Kidney (tissue), 14 donors: ENCODE measurements around the gene ATP1B2. TPM values are rescaled to one million over a fixed set of nuclear protein-coding genes. Genes with fewer than 3 reads are reported as not detected.
"Not testable (repeated sequence)": the region's sequence is repeated elsewhere in the genome, so short reads cannot be mapped to it uniquely, and the experiment has no call there.

ENCODE experiments used
- DNase-seq, 5 donors: peaks; one replicate each; pipeline ENCODE4 v3.0.0-alpha.2; 2013 to 2020
- FAIRE-seq: peaks from 2 replicates; lab custom pipeline; 2012; peaks lifted over from hg19 to GRCh38; lab: Jason Lieb, UNC
- H3K27ac ChIP-seq, 2 donors: one replicate each; pipeline ENCODE4 v1.7.0; 2013; ENCODE audit warnings: low read depth in 2 of 2, low read length in 2 of 2, inconsistent platforms in 1 of 2
- H3K27me3 ChIP-seq: one replicate; pipeline ENCODE4 v1.7.1; 2013; ENCODE audit warnings: low read length, inconsistent platforms; ENCODE audit not compliant: control insufficient read depth, insufficient read depth
- H3K36me3 ChIP-seq, 3 donors: one replicate each; pipeline versions ENCODE4 v1.7.0 to v1.7.1; 2013; ENCODE audit warnings: low read length in 3 of 3, control low read depth in 1 of 3, inconsistent platforms in 1 of 3; ENCODE audit not compliant: insufficient read depth in 3 of 3, control insufficient read depth in 2 of 3
- H3K4me1 ChIP-seq, 3 donors: one replicate each; pipeline versions ENCODE4 v1.7.0 to v1.7.1; 2013; ENCODE audit warnings: low read length in 3 of 3, inconsistent platforms in 1 of 3, low read depth in 1 of 3; ENCODE audit not compliant: control insufficient read depth in 2 of 3, insufficient read depth in 2 of 3
- H3K4me3 ChIP-seq, 3 donors: one replicate each; pipeline versions ENCODE4 v1.7.0 to v1.8.1; 2013; ENCODE audit warnings: low read length in 3 of 3, control low read depth in 1 of 3, inconsistent platforms in 1 of 3
- H3K9ac ChIP-seq, 3 donors: one replicate each; pipeline versions ENCODE4 v1.7.0 to v1.7.1; 2013; ENCODE audit warnings: low read length in 3 of 3, control low read depth in 1 of 3, inconsistent platforms in 1 of 3
- H3K9me3 ChIP-seq, 3 donors: one replicate each; pipeline versions ENCODE4 v1.7.0 to v1.7.1; 2013; ENCODE audit warnings: low read length in 3 of 3, control low read depth in 1 of 3, inconsistent platforms in 1 of 3; ENCODE audit not compliant: control insufficient read depth in 2 of 3, insufficient read depth in 1 of 3
- intact Hi-C: fragments of 100-400 bp; cut with DNase I; formaldehyde crosslinking; loops from one replicate; pipeline ENCODE4 v1.11.1; 2022
- polyA plus RNA-seq: library from polyadenylated mRNA; stranded (reverse); fragments of 350-450 nt; fragmentation: Illumina TruSeq; extraction: RNeasy Lipid Tissue Mini Kit (QIAGEN cat#74804); gene quantifications from one replicate; pipeline ENCODE4 v1.2.3, GENCODE V29; 2014; ENCODE audit warnings: low read depth, low replicate concordance; ENCODE audit not compliant: insufficient read depth
- total RNA-seq: library from RNA; stranded (reverse); fragmentation: NEBNext Ultra II Directional; extraction: Animal tissue kit (Norgen Biotek cat#: 25700); gene quantifications from one replicate; pipeline ENCODE4 v1.2.1, GENCODE V29; 2021
- TF ChIP-seq, protein P1 (sequence below): IDR thresholded peaks from 3 replicates; pipeline ENCODE4 v1.5.1; 2012; ENCODE audit warnings: mild to moderate bottlenecking, moderate library complexity, borderline replicate concordance; ENCODE audit not compliant: insufficient read depth; ENCODE audit errors: extremely low read depth
- donor health status: control.
- donor health status: control.
- donor health status: control.
- donor health status: control.
- donor health status: control.
- donor health status: DM: yes; HTN: yes; CAD: no.
- donor health status: Normal renal cell carcinoma (clear cell type).

The ATP1B2 gene
- total and polyA plus RNA-seq, 2 donors from 2014 or later, result 7.6 to 12.8 TPM

DNA sequence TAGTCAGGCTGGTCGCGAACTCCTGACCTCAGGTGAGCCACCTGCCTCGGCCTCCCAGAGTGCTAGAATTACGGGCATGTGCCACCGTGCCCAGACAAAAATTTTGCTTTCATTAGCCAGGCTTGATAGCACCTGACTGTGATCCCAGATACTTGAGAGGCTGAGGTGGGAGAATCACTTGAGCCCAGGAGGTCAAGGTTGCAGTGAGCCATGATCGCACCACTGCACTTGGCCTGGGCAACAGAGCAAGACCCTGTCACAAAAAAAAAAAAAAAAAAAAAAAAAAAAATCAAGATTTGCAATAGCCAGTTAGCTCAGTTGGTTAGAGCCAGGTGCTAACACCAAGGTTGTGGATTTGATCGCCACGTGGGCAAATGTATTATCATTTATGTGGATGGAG lies 29.9 kb upstream of the ATP1B2 start:
- DNase-seq, result no peak
- no peak for FAIRE-seq
- no peaks in the 10 kb centered on the region for H3K4me1 ChIP-seq
- no peak overlapping the region for H3K27ac ChIP-seq
- no peaks in the 10 kb centered on the region for H3K27me3 ChIP-seq
- TF ChIP-seq, protein P1, sequence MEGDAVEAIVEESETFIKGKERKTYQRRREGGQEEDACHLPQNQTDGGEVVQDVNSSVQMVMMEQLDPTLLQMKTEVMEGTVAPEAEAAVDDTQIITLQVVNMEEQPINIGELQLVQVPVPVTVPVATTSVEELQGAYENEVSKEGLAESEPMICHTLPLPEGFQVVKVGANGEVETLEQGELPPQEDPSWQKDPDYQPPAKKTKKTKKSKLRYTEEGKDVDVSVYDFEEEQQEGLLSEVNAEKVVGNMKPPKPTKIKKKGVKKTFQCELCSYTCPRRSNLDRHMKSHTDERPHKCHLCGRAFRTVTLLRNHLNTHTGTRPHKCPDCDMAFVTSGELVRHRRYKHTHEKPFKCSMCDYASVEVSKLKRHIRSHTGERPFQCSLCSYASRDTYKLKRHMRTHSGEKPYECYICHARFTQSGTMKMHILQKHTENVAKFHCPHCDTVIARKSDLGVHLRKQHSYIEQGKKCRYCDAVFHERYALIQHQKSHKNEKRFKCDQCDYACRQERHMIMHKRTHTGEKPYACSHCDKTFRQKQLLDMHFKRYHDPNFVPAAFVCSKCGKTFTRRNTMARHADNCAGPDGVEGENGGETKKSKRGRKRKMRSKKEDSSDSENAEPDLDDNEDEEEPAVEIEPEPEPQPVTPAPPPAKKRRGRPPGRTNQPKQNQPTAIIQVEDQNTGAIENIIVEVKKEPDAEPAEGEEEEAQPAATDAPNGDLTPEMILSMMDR, result no peak
- H3K9ac ChIP-seq, result no peak overlapping the region
- intact Hi-C loops, result no loop called here
- H3K9me3 ChIP-seq, result no peaks in the 10 kb centered on the region
- no peaks in the 10 kb centered on the region for H3K36me3 ChIP-seq
- no peak overlapping the region for H3K4me3 ChIP-seq

DNA sequence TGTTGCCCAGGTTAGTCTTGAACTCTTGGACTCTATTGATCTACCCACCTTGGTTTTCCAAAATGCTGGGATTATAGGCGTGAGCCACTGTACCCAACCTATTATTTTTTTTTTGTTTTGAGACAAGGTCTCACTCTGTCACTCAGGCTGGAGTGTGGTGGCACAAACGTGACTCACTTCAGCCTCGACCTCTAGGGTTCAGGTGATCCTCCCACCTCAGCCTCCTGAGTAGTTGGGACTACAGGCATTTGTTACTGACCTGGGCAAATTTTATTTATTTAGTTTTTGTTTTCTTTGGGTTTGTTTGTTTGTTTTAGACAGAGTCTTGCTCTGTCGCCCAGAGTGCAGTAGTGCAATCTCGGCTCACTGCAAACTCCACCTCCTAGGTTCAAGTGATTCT lies 27.1 kb upstream of the ATP1B2 start:
- H3K27ac ChIP-seq, result no peak overlapping the region
- H3K9ac ChIP-seq, result no peak overlapping the region
- H3K4me3 ChIP-seq, result no peak overlapping the region
- H3K36me3 ChIP-seq, result no peaks in the 10 kb centered on the region
- no peaks in the 10 kb centered on the region for H3K9me3 ChIP-seq
- H3K27me3 ChIP-seq, result no peaks in the 10 kb centered on the region
- intact Hi-C loops, result no loop called here
- FAIRE-seq (no peak), DNase-seq (no peak)
- TF ChIP-seq, protein P1, result no peak
- peaks cover 0 to 3% (median 0%) of the 10 kb centered on the region in 3 donors for H3K4me1 ChIP-seq

DNA sequence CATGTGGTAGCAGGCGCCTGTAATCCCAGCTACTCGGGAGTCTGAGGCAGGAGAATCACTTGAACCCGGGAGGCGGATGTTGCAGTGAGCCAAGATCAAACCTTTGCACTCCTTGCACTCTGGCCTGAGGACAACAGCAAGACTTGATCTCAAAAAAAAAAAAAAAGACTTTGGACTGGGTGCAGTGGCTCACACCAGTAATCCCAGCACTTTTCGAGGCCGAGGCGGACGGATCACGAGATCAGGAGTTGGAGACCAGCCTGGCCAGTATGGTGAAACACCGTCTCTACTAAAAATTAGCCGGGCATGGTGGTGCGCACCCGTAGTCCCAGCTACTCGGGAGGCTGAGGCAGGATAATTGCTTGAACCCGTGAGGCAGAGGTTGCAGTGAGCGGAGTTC lies 25.0 kb upstream of the ATP1B2 start:
- H3K4me1 ChIP-seq, H3K9ac ChIP-seq, H3K27me3 ChIP-seq, H3K9me3 ChIP-seq, H3K36me3 ChIP-seq, DNase-seq, intact Hi-C loops, FAIRE-seq, H3K27ac ChIP-seq: not testable (repeated sequence)
- peak overlapping the region in 1 of 3 donors; percentile 96 for H3K4me3 ChIP-seq

DNA sequence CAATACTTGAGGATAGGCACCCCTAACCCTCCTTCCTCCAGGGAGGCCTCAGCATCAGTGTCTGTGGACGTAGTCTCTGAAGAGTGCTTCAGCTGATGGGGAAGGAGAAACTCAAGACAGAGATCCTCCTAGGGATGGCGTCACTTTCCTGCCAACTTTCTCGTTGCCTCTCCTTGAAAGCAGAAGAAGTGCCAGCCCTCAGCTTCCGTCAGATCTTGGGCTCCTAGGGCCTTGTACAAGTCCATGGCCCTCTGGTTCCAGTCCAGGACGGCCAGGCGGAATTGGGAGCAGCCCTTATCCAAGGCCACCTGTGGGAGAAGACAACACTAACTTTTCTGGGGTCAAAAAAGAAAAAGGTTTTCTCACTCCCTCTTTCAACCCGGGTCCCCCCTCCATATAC lies 24.4 kb upstream of the ATP1B2 start:
- H3K27me3 ChIP-seq, result no peaks in the 10 kb centered on the region
- peak overlapping the region; percentile 92 to 97 for H3K27ac ChIP-seq
- H3K4me3 ChIP-seq, result peak overlapping the region in 2 of 3 donors; percentile 93 to 96
- H3K9me3 ChIP-seq, result no peaks in the 10 kb centered on the region
- intact Hi-C loops, result no loop called here
- no peak overlapping the region for H3K9ac ChIP-seq
- peaks cover 0 to 3% (median 0%) of the 10 kb centered on the region in 3 donors for H3K4me1 ChIP-seq
- DNase-seq, result no peak
- FAIRE-seq, result no peak
- TF ChIP-seq, protein P1, result no peak
- no peaks in the 10 kb centered on the region for H3K36me3 ChIP-seq
